Measurements from ENCODE around the gene GSE1. TPM values are rescaled to one million over a fixed set of nuclear protein-coding genes. Genes with fewer than 3 reads are reported as not detected.

Gene GSE1
- total and polyA plus RNA-seq, 2 of the 13 experiments (the other 11 are each of a cell fraction or from before 2014, with no cell fraction given), result 16.1 to 31.2 TPM

DNA sequence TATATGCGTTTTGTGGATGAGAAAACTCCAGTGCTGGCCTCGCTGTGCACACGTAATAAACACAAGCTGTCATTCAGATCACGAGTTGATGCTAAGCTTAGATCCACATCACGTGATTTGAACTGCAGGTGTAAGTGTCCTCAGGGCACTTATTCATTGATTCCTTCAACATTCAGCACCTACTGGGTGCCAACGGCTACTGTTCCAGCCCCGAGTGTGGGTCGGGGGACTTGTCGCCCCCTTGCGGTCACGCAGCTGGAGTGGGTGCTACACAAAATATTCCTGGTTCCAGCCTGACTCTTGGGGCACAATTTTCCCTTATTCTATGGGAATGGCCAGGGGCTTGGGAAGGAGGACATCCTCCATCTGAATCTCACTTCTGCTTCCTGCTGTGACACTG lies 105.6 kb downstream of the GSE1 start (continued):
- TF ChIP-seq, protein P1, sequence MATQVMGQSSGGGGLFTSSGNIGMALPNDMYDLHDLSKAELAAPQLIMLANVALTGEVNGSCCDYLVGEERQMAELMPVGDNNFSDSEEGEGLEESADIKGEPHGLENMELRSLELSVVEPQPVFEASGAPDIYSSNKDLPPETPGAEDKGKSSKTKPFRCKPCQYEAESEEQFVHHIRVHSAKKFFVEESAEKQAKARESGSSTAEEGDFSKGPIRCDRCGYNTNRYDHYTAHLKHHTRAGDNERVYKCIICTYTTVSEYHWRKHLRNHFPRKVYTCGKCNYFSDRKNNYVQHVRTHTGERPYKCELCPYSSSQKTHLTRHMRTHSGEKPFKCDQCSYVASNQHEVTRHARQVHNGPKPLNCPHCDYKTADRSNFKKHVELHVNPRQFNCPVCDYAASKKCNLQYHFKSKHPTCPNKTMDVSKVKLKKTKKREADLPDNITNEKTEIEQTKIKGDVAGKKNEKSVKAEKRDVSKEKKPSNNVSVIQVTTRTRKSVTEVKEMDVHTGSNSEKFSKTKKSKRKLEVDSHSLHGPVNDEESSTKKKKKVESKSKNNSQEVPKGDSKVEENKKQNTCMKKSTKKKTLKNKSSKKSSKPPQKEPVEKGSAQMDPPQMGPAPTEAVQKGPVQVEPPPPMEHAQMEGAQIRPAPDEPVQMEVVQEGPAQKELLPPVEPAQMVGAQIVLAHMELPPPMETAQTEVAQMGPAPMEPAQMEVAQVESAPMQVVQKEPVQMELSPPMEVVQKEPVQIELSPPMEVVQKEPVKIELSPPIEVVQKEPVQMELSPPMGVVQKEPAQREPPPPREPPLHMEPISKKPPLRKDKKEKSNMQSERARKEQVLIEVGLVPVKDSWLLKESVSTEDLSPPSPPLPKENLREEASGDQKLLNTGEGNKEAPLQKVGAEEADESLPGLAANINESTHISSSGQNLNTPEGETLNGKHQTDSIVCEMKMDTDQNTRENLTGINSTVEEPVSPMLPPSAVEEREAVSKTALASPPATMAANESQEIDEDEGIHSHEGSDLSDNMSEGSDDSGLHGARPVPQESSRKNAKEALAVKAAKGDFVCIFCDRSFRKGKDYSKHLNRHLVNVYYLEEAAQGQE (IDR thresholded peaks at IDR 0.05; ENCODE audit: borderline replicate concordance in 1 of 2, low read depth in 1 of 2, low read length in 2 of 2), result no peak
- TF ChIP-seq, protein P2, sequence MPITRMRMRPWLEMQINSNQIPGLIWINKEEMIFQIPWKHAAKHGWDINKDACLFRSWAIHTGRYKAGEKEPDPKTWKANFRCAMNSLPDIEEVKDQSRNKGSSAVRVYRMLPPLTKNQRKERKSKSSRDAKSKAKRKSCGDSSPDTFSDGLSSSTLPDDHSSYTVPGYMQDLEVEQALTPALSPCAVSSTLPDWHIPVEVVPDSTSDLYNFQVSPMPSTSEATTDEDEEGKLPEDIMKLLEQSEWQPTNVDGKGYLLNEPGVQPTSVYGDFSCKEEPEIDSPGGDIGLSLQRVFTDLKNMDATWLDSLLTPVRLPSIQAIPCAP (CRISPR knock-in tag; IDR thresholded peaks at IDR 0.05; ENCODE audit: low read depth), result no peak
- TF ChIP-seq, protein P3, sequence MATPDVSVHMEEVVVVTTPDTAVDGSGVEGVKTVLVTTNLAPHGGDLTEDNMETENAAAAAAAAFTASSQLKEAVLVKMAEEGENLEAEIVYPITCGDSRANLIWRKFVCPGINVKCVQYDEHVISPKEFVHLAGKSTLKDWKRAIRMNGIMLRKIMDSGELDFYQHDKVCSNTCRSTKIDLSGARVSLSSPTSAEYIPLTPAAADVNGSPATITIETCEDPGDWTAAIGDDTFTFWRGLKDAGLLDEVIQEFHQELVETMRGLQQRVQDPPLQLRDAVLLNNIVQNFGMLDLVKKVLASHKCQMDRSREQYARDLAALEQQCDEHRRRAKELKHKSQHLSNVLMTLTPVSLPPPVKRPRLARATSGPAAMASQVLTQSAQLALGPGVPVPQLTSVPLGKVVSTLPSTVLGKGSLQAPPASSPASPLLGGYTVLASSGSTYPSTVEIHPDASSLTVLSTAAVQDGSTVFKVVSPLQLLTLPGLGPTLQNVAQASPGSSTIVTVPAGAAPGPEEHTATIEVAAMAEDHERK (CRISPR knock-in tag; IDR thresholded peaks at IDR 0.05; ENCODE audit: low read depth), result no peak
- no peak for TF ChIP-seq PTBP1 (IDR thresholded peaks at IDR 0.05; ENCODE audit: low read depth, low read length, poor library complexity, severe bottlenecking)
- no peak for TF ChIP-seq EHMT2 (IDR thresholded peaks at IDR 0.05; ENCODE audit: borderline replicate concordance, low read depth, low read length)
- TF ChIP-seq, protein P4, sequence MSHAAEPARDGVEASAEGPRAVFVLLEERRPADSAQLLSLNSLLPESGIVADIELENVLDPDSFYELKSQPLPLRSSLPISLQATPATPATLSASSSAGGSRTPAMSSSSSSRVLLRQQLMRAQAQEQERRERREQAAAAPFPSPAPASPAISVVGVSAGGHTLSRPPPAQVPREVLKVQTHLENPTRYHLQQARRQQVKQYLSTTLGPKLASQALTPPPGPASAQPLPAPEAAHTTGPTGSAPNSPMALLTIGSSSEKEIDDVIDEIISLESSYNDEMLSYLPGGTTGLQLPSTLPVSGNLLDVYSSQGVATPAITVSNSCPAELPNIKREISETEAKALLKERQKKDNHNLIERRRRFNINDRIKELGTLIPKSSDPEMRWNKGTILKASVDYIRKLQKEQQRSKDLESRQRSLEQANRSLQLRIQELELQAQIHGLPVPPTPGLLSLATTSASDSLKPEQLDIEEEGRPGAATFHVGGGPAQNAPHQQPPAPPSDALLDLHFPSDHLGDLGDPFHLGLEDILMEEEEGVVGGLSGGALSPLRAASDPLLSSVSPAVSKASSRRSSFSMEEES (CRISPR knock-in tag; IDR thresholded peaks at IDR 0.05), result no peak
- TF ChIP-seq, protein P5, sequence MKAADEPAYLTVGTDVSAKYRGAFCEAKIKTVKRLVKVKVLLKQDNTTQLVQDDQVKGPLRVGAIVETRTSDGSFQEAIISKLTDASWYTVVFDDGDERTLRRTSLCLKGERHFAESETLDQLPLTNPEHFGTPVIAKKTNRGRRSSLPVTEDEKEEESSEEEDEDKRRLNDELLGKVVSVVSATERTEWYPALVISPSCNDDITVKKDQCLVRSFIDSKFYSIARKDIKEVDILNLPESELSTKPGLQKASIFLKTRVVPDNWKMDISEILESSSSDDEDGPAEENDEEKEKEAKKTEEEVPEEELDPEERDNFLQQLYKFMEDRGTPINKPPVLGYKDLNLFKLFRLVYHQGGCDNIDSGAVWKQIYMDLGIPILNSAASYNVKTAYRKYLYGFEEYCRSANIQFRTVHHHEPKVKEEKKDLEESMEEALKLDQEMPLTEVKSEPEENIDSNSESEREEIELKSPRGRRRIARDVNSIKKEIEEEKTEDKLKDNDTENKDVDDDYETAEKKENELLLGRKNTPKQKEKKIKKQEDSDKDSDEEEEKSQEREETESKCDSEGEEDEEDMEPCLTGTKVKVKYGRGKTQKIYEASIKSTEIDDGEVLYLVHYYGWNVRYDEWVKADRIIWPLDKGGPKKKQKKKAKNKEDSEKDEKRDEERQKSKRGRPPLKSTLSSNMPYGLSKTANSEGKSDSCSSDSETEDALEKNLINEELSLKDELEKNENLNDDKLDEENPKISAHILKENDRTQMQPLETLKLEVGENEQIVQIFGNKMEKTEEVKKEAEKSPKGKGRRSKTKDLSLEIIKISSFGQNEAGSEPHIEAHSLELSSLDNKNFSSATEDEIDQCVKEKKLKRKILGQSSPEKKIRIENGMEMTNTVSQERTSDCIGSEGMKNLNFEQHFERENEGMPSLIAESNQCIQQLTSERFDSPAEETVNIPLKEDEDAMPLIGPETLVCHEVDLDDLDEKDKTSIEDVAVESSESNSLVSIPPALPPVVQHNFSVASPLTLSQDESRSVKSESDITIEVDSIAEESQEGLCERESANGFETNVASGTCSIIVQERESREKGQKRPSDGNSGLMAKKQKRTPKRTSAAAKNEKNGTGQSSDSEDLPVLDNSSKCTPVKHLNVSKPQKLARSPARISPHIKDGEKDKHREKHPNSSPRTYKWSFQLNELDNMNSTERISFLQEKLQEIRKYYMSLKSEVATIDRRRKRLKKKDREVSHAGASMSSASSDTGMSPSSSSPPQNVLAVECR (CRISPR knock-in tag; IDR thresholded peaks at IDR 0.05; ENCODE audit: borderline replicate concordance), result no peak
